ENCODE data around the gene MIB2. TPM values are rescaled to one million over a fixed set of nuclear protein-coding genes. Genes with fewer than 3 reads are reported as not detected.

Gene MIB2
- total and polyA plus RNA-seq, 2 of the 4 experiments (the other 2 are of a cell fraction) = 17.2 to 47.8 TPM

GRCh38 chr1:1599030-1599934 is 16.0 kb upstream of the MIB2 start:
- CTCF ChIA-PET = no interaction called here
- Histone ChIP-seq H3K4me1 (ENCODE audit: control insufficient read depth, insufficient read depth, low read length) (peaks cover 10% of the 10 kb centered on the region; the same call in 1 of the 2 replicates), H2AFZ (replicated peaks; ENCODE audit: low read length, poor library complexity) (peak overlapping the region; percentile 87), H4K20me1 (ENCODE audit: insufficient read depth, low read length) (no peaks in the 10 kb centered on the region), H3K27ac (ENCODE audit: insufficient read depth, low read length) (no peak overlapping the region; the same call in 1 of the 2 replicates), H3K4ac (ENCODE audit: low read depth, low read length) (no peak overlapping the region), H3K4me3 (ENCODE audit: insufficient read depth, low read depth, low read length) (peak overlapping the region; percentile 39), H2BK15ac (ENCODE audit: low read depth, low read length) (no peak overlapping the region), H3K9me3 (ENCODE audit: control insufficient read depth, insufficient read depth, low read length) (no peaks in the 10 kb centered on the region), H3K18ac (ENCODE audit: low read depth, low read length) (no peak overlapping the region), H4K91ac (ENCODE audit: insufficient read depth, low read depth, low read length) (no peak overlapping the region), H4K5ac (ENCODE audit: low read depth, low read length) (no peak overlapping the region), H3K9ac (ENCODE audit: low read depth, low read length) (no peak overlapping the region), H3K79me1 (ENCODE audit: low read depth in 1 of 2, low read length in 2 of 2) (no peaks in the 10 kb centered on the region), H2AK9ac (replicated peaks; ENCODE audit: low read depth, low read length, poor library complexity) (peak overlapping the region; percentile 28), H3K14ac (replicated peaks; ENCODE audit: low read depth, low read length) (no peak overlapping the region), H2BK120ac (ENCODE audit: low read depth, low read length) (no peak overlapping the region), H3K23ac (ENCODE audit: low read depth, low read length) (no peak overlapping the region), H3K9me1 (ENCODE audit: insufficient read depth, low read length) (no peaks in the 10 kb centered on the region), H2AK5ac (ENCODE audit: low read depth, low read length) (no peak overlapping the region; the same call in 1 of the 2 replicates), H2BK5ac (ENCODE audit: low read depth, low read length, poor library complexity, severe bottlenecking) (no peak overlapping the region), H3K4me2 (ENCODE audit: low read depth, low read length) (peak overlapping the region; percentile 62), H3K27me3 (ENCODE audit: control insufficient read depth, insufficient read depth, low read length) (peaks cover 24% of the 10 kb centered on the region), H4K8ac (ENCODE audit: low read depth in 2 of 2, low read length in 2 of 2) (no peak overlapping the region), H3K36me3 (ENCODE audit: control insufficient read depth, insufficient read depth, low read length) (no peaks in the 10 kb centered on the region), H2BK20ac (ENCODE audit: low read depth, low read length) (no peak overlapping the region), H3K56ac (ENCODE audit: extremely low read depth, insufficient read depth, low read length) (no peak overlapping the region)
- intact Hi-C loops (cut with micrococcal nuclease) (no loop called here), dilution Hi-C loops (cut with HindIII; ENCODE audit: low sequenced_read_pairs, unreplicated experiment) (no loop called here), in situ Hi-C loops (cut with MboI; ENCODE audit: low sequenced_read_pairs) (no loop called here)
- DNase-seq (peak; percentile 37), ATAC-seq (ENCODE audit: low read depth) (peak; percentile 75)
- TF ChIP-seq CTCF (conservative IDR thresholded peaks at IDR 0.05; ENCODE audit: low read depth, low read length) (0 out of 2 replicates have a peak, but pooled peaks have one; percentile 9), BHLHE40 (IDR thresholded peaks at IDR 0.05; ENCODE audit: low read depth, low read length) (no peak), MXI1 (IDR thresholded peaks at IDR 0.05; ENCODE audit: borderline replicate concordance, low read depth, low read length) (peak; percentile 46; the same call in 1 of the 2 replicates)
- no TSS peak for BruUV-seq (replicated peaks)
- POLR2A ChIA-PET (ENCODE audit: unreplicated experiment) = no interaction called here
- WGBS, 2 experiments (ENCODE audit: extremely low coverage in 2 of 2, insufficient read length in 1 of 2) = 7% methylated on average over 72 of the region's 111 CpGs; no CpG with 5 or more reads in 1 of the 2 experiments
